HEK293T (cell line): ENCODE results near the gene ADIPOR2.

Experiments
- CTCF ChIA-PET: fragments of 350-600 bp; formaldehyde crosslinking; extraction: SDS; loops from one replicate; lab custom pipeline; 2021; ENCODE audit warnings: antibody characterized with exemption, inconsistent platforms; lab: Yijun Ruan, JAX
- POLR2A ChIA-PET: fragments of 350-600 bp; formaldehyde crosslinking; extraction: SDS; loops from one replicate; lab custom pipeline; 2020; ENCODE audit warnings: antibody characterized with exemption, inconsistent platforms; lab: Yijun Ruan, JAX
- DNase-seq: peaks from one replicate; pipeline ENCODE4 v3.0.0; 2012; ENCODE audit warnings: mixed read lengths; ENCODE audit errors: extremely low spot score
- ARNT ChIP-seq: fragments of 450-650 bp; IDR thresholded peaks from 2 replicates; pipeline ENCODE4 v1.6.1; 2017; ENCODE audit warnings: mild to moderate bottlenecking
- BHLHE40 ChIP-seq: fragments of 450-650 bp; IDR thresholded peaks from 2 replicates; pipeline ENCODE4 v1.6.1; 2016; ENCODE audit warnings: mild to moderate bottlenecking, moderate library complexity, borderline replicate concordance
- CTBP1 ChIP-seq: fragments of 450-650 bp; IDR thresholded peaks from 2 replicates; pipeline ENCODE4 v1.6.1; 2016; ENCODE audit warnings: borderline replicate concordance
- ELF4 ChIP-seq: fragments of 450-650 bp; IDR thresholded peaks from 2 replicates; pipeline ENCODE4 v1.6.1; 2017; ENCODE audit warnings: antibody characterized with exemption
- FOXA1 ChIP-seq: fragments of 450-650 bp; IDR thresholded peaks from 2 replicates; pipeline ENCODE4 v1.6.1; 2016; ENCODE audit warnings: mild to moderate bottlenecking
- FOXK2 ChIP-seq: fragments of 450-650 bp; IDR thresholded peaks from 2 replicates; pipeline ENCODE4 v1.6.1; 2016; ENCODE audit warnings: mild to moderate bottlenecking
- FOXM1 ChIP-seq: fragments of 450-650 bp; IDR thresholded peaks from 2 replicates; pipeline ENCODE4 v1.6.1; 2017; ENCODE audit warnings: mild to moderate bottlenecking, borderline replicate concordance
- HDGF ChIP-seq: fragments of 450-650 bp; IDR thresholded peaks from 2 replicates; pipeline ENCODE4 v1.6.1; 2017; ENCODE audit warnings: antibody characterized with exemption, borderline replicate concordance
- L3MBTL2 ChIP-seq: fragments of 450-650 bp; conservative IDR thresholded peaks from 2 replicates; pipeline ENCODE4 v1.6.1; 2016; ENCODE audit warnings: mild to moderate bottlenecking
- LEF1 ChIP-seq: fragments of 450-650 bp; IDR thresholded peaks from 2 replicates; pipeline ENCODE4 v1.6.1; 2017; ENCODE audit warnings: mild to moderate bottlenecking, borderline replicate concordance
- NFRKB ChIP-seq: fragments of 450-650 bp; IDR thresholded peaks from 2 replicates; pipeline ENCODE4 v1.6.1; 2016; ENCODE audit warnings: mild to moderate bottlenecking, moderate library complexity
- SP1 ChIP-seq: fragments of 450-650 bp; IDR thresholded peaks from 2 replicates; pipeline ENCODE4 v1.6.1; 2017
- SUZ12 ChIP-seq: fragments of 450-650 bp; IDR thresholded peaks from 2 replicates; pipeline ENCODE4 v1.6.1; 2016; ENCODE audit warnings: mild to moderate bottlenecking
- TARDBP ChIP-seq: fragments of 450-650 bp; IDR thresholded peaks from 2 replicates; pipeline ENCODE4 v1.6.1; 2016
- ZNF384 ChIP-seq: fragments of 450-650 bp; IDR thresholded peaks from 2 replicates; pipeline ENCODE4 v1.6.1; 2016
- TF ChIP-seq, protein P1 (sequence below): fragments of 450-650 bp; IDR thresholded peaks from 2 replicates; pipeline ENCODE4 v1.6.1; 2016

The ADIPOR2 gene

DNA sequence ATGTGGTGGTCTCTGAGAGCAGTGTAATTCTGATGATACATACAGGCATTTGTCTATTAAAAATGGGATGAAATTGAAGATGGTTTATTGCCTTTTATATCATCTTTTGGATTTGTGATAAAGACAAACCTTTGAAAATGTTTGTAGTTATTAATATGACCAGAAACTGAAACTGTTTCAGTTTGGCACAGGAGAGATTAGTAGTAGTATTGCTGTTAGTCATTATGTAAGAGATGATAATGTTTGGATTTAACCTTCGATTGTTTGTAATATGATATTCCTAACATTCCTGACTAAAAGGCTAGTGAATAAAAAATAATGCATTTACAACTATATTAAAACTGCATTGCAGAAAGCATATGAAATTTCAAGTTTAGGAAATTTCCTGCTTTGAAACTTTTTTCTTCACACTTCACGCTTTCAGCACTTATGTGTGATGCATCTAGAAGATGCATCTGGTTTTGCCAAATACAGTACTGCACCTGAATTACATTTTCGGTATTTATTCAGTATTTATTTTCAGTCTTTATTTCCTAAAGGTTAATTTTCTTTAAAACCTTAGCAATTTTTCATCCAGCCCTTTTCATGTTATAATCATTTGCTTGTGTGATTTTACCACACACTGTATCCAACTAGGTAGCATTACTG, 25.5 kb downstream of the ADIPOR2 start:
- no peak for DNase-seq
- ChIA-PET CTCF (interaction anchor here (0.6 kb wide), 1 partner anchor 69 kb away, joined by 3 read pairs; no protein-coding TSS in a partner anchor), POLR2A (no interaction called here)
- TF ChIP-seq ELF4 (no peak), FOXM1 (no peak), BHLHE40 (no peak), FOXA1 (no peak), CTBP1 (no peak), SP1 (no peak), FOXK2 (no peak), TARDBP (no peak), ZNF384 (no peak), HDGF (no peak), LEF1 (no peak), SUZ12 (no peak), NFRKB (no peak), ARNT (no peak), L3MBTL2 (no peak)
- TF ChIP-seq, protein P1, sequence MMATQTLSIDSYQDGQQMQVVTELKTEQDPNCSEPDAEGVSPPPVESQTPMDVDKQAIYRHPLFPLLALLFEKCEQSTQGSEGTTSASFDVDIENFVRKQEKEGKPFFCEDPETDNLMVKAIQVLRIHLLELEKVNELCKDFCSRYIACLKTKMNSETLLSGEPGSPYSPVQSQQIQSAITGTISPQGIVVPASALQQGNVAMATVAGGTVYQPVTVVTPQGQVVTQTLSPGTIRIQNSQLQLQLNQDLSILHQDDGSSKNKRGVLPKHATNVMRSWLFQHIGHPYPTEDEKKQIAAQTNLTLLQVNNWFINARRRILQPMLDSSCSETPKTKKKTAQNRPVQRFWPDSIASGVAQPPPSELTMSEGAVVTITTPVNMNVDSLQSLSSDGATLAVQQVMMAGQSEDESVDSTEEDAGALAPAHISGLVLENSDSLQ: no peak

- no peak for TF ChIP-seq SUZ12
- ChIA-PET POLR2A (no interaction called here), CTCF (no interaction called here)
- DNase-seq: no peak
These were observed 26.0 kb downstream of the ADIPOR2 start for GRCh38 chr12:1716911-1717310.

DNA sequence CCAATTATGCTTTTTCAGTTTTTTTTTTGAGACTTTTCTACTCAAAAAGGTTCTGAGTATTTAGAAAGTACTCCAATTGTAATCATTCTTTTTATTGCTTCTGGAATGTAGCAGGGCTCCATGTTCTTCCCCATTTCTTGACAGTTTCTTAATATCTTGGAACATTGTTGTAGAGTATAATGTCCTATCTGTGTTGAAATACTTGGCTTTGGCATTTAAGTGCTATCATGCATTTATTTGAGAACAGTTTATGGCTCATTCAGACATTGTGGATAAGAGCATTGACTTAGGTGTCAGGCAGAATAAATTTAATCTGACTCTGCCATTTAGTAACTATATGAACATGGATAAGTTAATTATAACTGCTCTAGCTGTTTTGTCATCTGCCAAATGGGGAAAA, 28.3 kb downstream of the ADIPOR2 start:
- POLR2A ChIA-PET: no interaction called here
- no peak for TF ChIP-seq L3MBTL2
- no peak for TF ChIP-seq HDGF
- no peak for TF ChIP-seq ZNF384
- no peak for TF ChIP-seq ARNT
- TF ChIP-seq FOXM1: no peak
- TF ChIP-seq FOXA1: no peak
- TF ChIP-seq FOXK2: no peak
- no peak for DNase-seq
- CTCF ChIA-PET: interaction anchor here (0.6 kb wide), 1 partner anchor 230 kb away, joined by 3 read pairs; no protein-coding TSS in a partner anchor

DNA sequence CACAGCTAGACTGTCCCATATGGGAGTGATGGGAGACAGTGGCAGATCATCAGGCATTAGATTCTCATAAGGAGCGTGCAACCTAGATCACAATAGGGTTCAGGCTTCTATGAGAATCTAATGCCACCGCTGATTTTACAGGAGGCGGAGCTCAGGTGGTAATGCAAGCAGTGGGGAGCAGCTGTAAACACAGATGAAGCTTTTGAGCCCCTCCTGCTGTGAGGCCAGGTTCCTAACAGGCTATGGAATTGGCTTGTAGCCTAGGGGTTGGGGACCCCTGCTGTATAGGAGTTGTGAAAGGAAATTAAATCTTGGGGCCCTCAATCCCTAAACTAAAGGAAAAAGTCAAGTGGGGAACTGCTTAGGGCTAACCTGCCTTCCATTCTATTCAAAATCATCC, 29.6 kb downstream of the ADIPOR2 start:
- ChIA-PET CTCF (no interaction called here), POLR2A (no interaction called here)
- TF ChIP-seq ZNF384: no peak
- TF ChIP-seq BHLHE40: no peak
- no peak for TF ChIP-seq FOXM1
- TF ChIP-seq, protein P1: no peak
- TF ChIP-seq LEF1: no peak
- no peak for TF ChIP-seq ARNT
- TF ChIP-seq TARDBP: no peak
- no peak for DNase-seq

- POLR2A ChIA-PET: no interaction called here
- no peak for DNase-seq
- CTCF ChIA-PET: no interaction called here
- TF ChIP-seq ELF4: no peak
- TF ChIP-seq FOXM1: no peak
- TF ChIP-seq LEF1: no peak
- no peak for TF ChIP-seq L3MBTL2
- TF ChIP-seq CTBP1: no peak
- no peak for TF ChIP-seq HDGF
- no peak for TF ChIP-seq ARNT
- no peak for TF ChIP-seq FOXK2
- no peak for TF ChIP-seq SP1
- TF ChIP-seq SUZ12: no peak
- no peak for TF ChIP-seq BHLHE40
These were observed 32.9 kb downstream of the ADIPOR2 start for GRCh38 chr12:1723721-1724120.

DNA sequence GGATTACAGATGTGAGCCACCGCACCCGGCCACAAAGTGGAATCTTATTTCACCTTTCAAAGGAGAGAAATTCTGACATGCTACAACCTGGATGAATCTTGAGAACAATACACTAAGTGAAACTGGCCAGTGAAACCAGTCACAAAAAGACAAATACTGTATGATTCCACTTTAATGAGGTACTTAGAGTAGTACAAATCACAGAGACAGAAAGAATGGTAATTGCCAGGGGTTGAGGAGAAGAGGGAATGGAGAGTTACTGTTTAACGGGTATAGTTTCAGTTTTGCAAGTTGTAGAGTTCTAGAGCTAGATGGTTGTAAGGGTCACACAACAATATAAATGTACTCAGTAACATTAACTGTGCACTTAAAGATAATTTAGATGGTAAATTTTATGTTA, 33.4 kb downstream of the ADIPOR2 start:
- POLR2A ChIA-PET: no interaction called here
- CTCF ChIA-PET: no interaction called here

More for the DNA sequence above, 33.4 kb downstream of the ADIPOR2 start:
- no peak for DNase-seq
- no peak for TF ChIP-seq LEF1
- no peak for TF ChIP-seq ZNF384
- no peak for TF ChIP-seq SUZ12
- no peak for TF ChIP-seq ARNT
- TF ChIP-seq TARDBP: no peak
- no peak for TF ChIP-seq ELF4
- TF ChIP-seq FOXM1: no peak
- no peak for TF ChIP-seq HDGF
- no peak for TF ChIP-seq SP1
- TF ChIP-seq CTBP1: no peak
- TF ChIP-seq FOXK2: no peak
- TF ChIP-seq BHLHE40: no peak
- no peak for TF ChIP-seq L3MBTL2
- no peak for TF ChIP-seq FOXA1
- TF ChIP-seq, protein P1: no peak
- no peak for TF ChIP-seq NFRKB
